Liver (tissue), 9 donors: ENCODE results near the gene TBL1X. TPM values are rescaled to one million over a fixed set of nuclear protein-coding genes. Genes with fewer than 3 reads are reported as not detected.

Source experiments
- DNase-seq: peaks from one replicate; pipeline ENCODE4 v3.0.0-alpha.2; 2017; ENCODE audit warnings: low spot score
- H3K27ac ChIP-seq, 2 donors: one replicate each; pipeline ENCODE4 v1.7.0; 2013; ENCODE audit warnings: inconsistent platforms in 2 of 2, low read length in 2 of 2, control low read depth in 1 of 2, low read depth in 1 of 2, mild to moderate bottlenecking in 1 of 2
- H3K27me3 ChIP-seq, 4 donors: one replicate each; pipeline versions ENCODE4 v1.6.1 to v1.7.0; 2013; ENCODE audit warnings: low read length in 3 of 4, inconsistent platforms in 1 of 4, mild to moderate bottlenecking in 1 of 4, moderate library complexity in 1 of 4; ENCODE audit not compliant: control insufficient read depth in 4 of 4, insufficient read depth in 4 of 4
- H3K36me3 ChIP-seq, 4 donors: one replicate each; pipeline versions ENCODE4 v1.6.1 to v1.7.0; 2013; ENCODE audit warnings: low read length in 3 of 4, mild to moderate bottlenecking in 3 of 4, low read depth in 1 of 4, moderate library complexity in 1 of 4; ENCODE audit not compliant: control insufficient read depth in 4 of 4, insufficient read depth in 3 of 4
- H3K4me1 ChIP-seq, 4 donors: one replicate each; pipeline versions ENCODE4 v1.6.1 to v1.7.0; 2013; ENCODE audit warnings: low read length in 3 of 4, mild to moderate bottlenecking in 3 of 4, moderate library complexity in 1 of 4; ENCODE audit not compliant: control insufficient read depth in 4 of 4, insufficient read depth in 4 of 4
- H3K4me3 ChIP-seq, 3 donors: one replicate each; pipeline versions ENCODE4 v1.6.1 to v1.7.0; 2013; ENCODE audit warnings: low read length in 3 of 3, control low read depth in 1 of 3, low read depth in 1 of 3, mild to moderate bottlenecking in 1 of 3
- H3K9ac ChIP-seq, 2 donors: one replicate each; pipeline ENCODE4 v1.7.0; 2013; ENCODE audit warnings: low read length in 2 of 2, mild to moderate bottlenecking in 2 of 2, moderate library complexity in 2 of 2, control low read depth in 1 of 2, low read depth in 1 of 2
- H3K9me3 ChIP-seq, 4 donors: one replicate each; pipeline versions ENCODE4 v1.6.1 to v1.7.0; 2013; ENCODE audit warnings: low read length in 3 of 4; ENCODE audit not compliant: control insufficient read depth in 4 of 4
- CTCF ChIP-seq: fragments of 150-350 bp; IDR thresholded peaks from 2 replicates; pipeline ENCODE4 v1.5.1; 2017; ENCODE audit warnings: improper control_type of control experiment, low read depth, low read length; ENCODE audit not compliant: missing input control
- EGR1 ChIP-seq, 2 donors: IDR thresholded peaks; 2 replicates each; pipeline ENCODE4 v1.6.1; 2016 to 2018; ENCODE audit warnings: antibody characterized with exemption in 2 of 2, low read depth in 2 of 2
- FOXA1 ChIP-seq: IDR thresholded peaks from 2 replicates; pipeline ENCODE4 v1.6.1; 2016; ENCODE audit warnings: antibody characterized with exemption
- FOXA2 ChIP-seq: IDR thresholded peaks from 2 replicates; pipeline ENCODE4 v1.6.1; 2016; ENCODE audit warnings: antibody characterized with exemption
- HNF4A ChIP-seq, 2 donors: conservative IDR thresholded peaks; 2 replicates each; pipeline ENCODE4 v1.6.1; 2016; ENCODE audit warnings: antibody characterized with exemption in 2 of 2, mild to moderate bottlenecking in 2 of 2
- HNF4G ChIP-seq: IDR thresholded peaks from 2 replicates; pipeline ENCODE4 v1.6.1; 2016; ENCODE audit warnings: antibody characterized with exemption
- RAD21 ChIP-seq, 2 donors: IDR thresholded peaks; 2 replicates each; pipeline ENCODE4 v1.6.1; 2016; ENCODE audit warnings: antibody characterized with exemption in 2 of 2, mild to moderate bottlenecking in 2 of 2
- REST ChIP-seq: IDR thresholded peaks from 2 replicates; pipeline ENCODE4 v1.6.1; 2016; ENCODE audit warnings: antibody characterized with exemption, mild to moderate bottlenecking
- RXRA ChIP-seq, 2 donors: IDR thresholded peaks; 2 replicates each; pipeline ENCODE4 v1.6.1; 2017 to 2018; ENCODE audit warnings: antibody characterized with exemption in 2 of 2, mild to moderate bottlenecking in 1 of 2
- SP1 ChIP-seq: IDR thresholded peaks from 2 replicates; pipeline ENCODE4 v1.6.1; 2018; ENCODE audit warnings: antibody characterized with exemption, mild to moderate bottlenecking
- TAF1 ChIP-seq: conservative IDR thresholded peaks from 2 replicates; pipeline ENCODE4 v1.6.1; 2016; ENCODE audit warnings: antibody characterized with exemption, mild to moderate bottlenecking
- YY1 ChIP-seq: IDR thresholded peaks from 2 replicates; pipeline ENCODE4 v1.6.1; 2016; ENCODE audit warnings: antibody characterized with exemption, mild to moderate bottlenecking
- WGBS: extraction: QIAGEN DNeasy Blood & Tissue Kit; methylation state at CpG from one replicate; pipeline ENCODE4 v1.1.7; 2013; 5-methylcytosine and 5-hydroxymethylcytosine counted together
- polyA plus RNA-seq, 2 donors: library from polyadenylated mRNA; stranded (reverse) in 1 of 2; unstranded in 1 of 2; fragments of 200-250 nt in 1 of 2; fragments of >200 nt in 1 of 2; fragmentation: Nextera tagmentation in 1 of 2; extraction: Ambion mirVana in 1 of 2; gene quantifications; one replicate each; pipeline versions ENCODE4 v1.2.1 to v1.2.3, GENCODE V29; 2013 to 2015
- total RNA-seq, 2 donors: library from RNA; depleted of rRNA; stranded (reverse); fragments of >200 nt; gene quantifications; one replicate each; pipeline ENCODE4 v1.2.3, GENCODE V29; 2014
- TF ChIP-seq, protein P1 (sequence below): IDR thresholded peaks from 2 replicates; pipeline ENCODE4 v1.6.1; 2016; ENCODE audit warnings: antibody characterized with exemption
- TF ChIP-seq, protein P2 (sequence below): IDR thresholded peaks from 2 replicates; pipeline ENCODE4 v1.6.1; 2016; ENCODE audit warnings: antibody characterized with exemption
- donor health status: healthy.
- donor health status: healthy.
- donor health status: healthy.
- donor health status: healthy.
- donor health status: healthy.

The TBL1X gene
- total and polyA plus RNA-seq, 4 donors = 11.2 to 15.1 (median 11.8) TPM

GRCh38 chrX:9634551-9634950 lies 169.7 kb downstream of the TBL1X start:
- Histone ChIP-seq H3K4me1 (peaks cover 0 to 2% (median 0%) of the 10 kb centered on the region in 4 donors), H3K9ac (no peak overlapping the region), H3K36me3 (no peaks in the 10 kb centered on the region), H3K27me3 (no peaks in the 10 kb centered on the region), H3K4me3 (no peak overlapping the region), H3K27ac (no peak overlapping the region), H3K9me3 (no peaks in the 10 kb centered on the region)
- no peak for TF ChIP-seq HNF4A (conservative IDR thresholded peaks at IDR 0.05)
- TF ChIP-seq EGR1 (IDR thresholded peaks at IDR 0.05; ENCODE audit: low read depth in 2 of 2) = no peak
- 97% methylated on average over 7 of the region's 7 CpGs for WGBS
- DNase-seq = no peak

DNA sequence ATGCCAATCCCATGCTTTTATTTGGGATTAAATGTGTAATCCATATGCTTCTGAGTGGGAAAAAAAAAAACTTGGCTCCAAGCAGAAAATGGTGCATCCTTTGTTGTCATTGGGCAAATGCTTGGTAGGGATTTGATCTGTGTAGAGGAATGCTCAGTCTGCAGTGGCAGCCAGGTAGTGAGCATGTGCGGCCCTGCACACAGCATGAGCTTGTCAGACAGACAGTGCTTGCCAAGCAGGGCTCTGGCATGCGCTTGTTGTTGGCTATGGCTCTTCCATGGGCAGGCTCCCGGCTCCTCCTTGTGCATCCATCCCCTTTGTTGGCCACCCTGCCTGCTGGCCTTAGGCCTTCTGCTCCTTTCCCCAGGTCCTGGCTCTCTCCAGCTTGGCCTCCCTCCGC lies 170.5 kb downstream of the TBL1X start:
- no peak for DNase-seq
- WGBS = 81% methylated on average over 4 of the region's 4 CpGs
- TF ChIP-seq, protein P1, sequence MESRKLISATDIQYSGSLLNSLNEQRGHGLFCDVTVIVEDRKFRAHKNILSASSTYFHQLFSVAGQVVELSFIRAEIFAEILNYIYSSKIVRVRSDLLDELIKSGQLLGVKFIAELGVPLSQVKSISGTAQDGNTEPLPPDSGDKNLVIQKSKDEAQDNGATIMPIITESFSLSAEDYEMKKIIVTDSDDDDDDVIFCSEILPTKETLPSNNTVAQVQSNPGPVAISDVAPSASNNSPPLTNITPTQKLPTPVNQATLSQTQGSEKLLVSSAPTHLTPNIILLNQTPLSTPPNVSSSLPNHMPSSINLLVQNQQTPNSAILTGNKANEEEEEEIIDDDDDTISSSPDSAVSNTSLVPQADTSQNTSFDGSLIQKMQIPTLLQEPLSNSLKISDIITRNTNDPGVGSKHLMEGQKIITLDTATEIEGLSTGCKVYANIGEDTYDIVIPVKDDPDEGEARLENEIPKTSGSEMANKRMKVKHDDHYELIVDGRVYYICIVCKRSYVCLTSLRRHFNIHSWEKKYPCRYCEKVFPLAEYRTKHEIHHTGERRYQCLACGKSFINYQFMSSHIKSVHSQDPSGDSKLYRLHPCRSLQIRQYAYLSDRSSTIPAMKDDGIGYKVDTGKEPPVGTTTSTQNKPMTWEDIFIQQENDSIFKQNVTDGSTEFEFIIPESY = no peak
- TF ChIP-seq RAD21 (IDR thresholded peaks at IDR 0.05) (no peak), FOXA2 (no peak), YY1 (no peak), TAF1 (no peak), CTCF (no peak), HNF4G (no peak), RXRA (IDR thresholded peaks at IDR 0.05) (no peak), HNF4A (conservative IDR thresholded peaks at IDR 0.05) (no peak), REST (no peak), SP1 (no peak), FOXA1 (no peak)
- TF ChIP-seq, protein P2, sequence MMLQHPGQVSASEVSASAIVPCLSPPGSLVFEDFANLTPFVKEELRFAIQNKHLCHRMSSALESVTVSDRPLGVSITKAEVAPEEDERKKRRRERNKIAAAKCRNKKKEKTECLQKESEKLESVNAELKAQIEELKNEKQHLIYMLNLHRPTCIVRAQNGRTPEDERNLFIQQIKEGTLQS = no peak
- no peaks in the 10 kb centered on the region for H3K27me3 ChIP-seq
- H3K9ac ChIP-seq = no peak overlapping the region
- H3K4me1 ChIP-seq = no peaks in the 10 kb centered on the region
- H3K36me3 ChIP-seq = peaks cover 0 to 1% (median 0%) of the 10 kb centered on the region in 4 donors
- H3K9me3 ChIP-seq = no peaks in the 10 kb centered on the region
- H3K4me3 ChIP-seq = no peak overlapping the region
- H3K27ac ChIP-seq = no peak overlapping the region
